Erythroblast (primary cell): ENCODE data around the gene RFC4.
"Not testable (repeated sequence)": the region's sequence is repeated elsewhere in the genome, so short reads cannot be mapped to it uniquely, and the experiment has no call there.

Experiments
- DNase-seq, 2 experiments: peaks; one replicate each; lab custom pipeline; 2025; lab: John Stamatoyannopoulos, UW
- GATA1 ChIP-seq: IDR thresholded peaks from 2 replicates; pipeline ENCODE4 v1.6.1; 2011; ENCODE audit warnings: low read depth, mild to moderate bottlenecking, control low read depth, low read length, moderate library complexity
- POLR2A ChIP-seq: IDR thresholded peaks from 2 replicates; pipeline ENCODE4 v1.6.1; 2011; ENCODE audit warnings: mild to moderate bottlenecking, low read length

The RFC4 gene

DNA sequence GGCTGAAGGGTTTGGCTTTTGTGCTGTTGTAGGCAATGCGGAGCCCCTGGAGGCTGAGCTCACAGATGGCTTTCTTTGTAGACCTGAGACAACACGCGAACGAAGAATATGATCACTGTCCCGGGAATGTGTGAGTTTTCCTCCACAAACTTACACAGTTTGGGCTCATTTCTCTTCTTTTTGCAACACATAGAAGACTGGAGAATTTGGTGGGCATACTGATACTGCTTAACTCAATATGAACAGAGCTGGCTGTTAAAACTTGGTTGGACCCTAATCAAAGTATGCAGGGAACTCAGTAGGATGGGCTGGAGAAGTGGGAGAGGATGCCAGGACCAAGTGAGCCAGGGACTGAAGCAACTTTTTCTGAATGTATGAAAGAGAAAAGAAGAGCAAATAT lies 12.2 kb upstream of the RFC4 start:
- TF ChIP-seq POLR2A = no peak
- TF ChIP-seq GATA1 = no peak
- no peak for DNase-seq

- DNase-seq = no peak
- no peak for TF ChIP-seq POLR2A
- TF ChIP-seq GATA1 = no peak
These were observed 9.2 kb upstream of the RFC4 start for GRCh38 chr3:186815435-186815834.

GRCh38 chr3:186814100-186814499 lies 7.8 kb upstream of the RFC4 start:
- DNase-seq = no peak
- TF ChIP-seq POLR2A = no peak
- no peak for TF ChIP-seq GATA1

DNA sequence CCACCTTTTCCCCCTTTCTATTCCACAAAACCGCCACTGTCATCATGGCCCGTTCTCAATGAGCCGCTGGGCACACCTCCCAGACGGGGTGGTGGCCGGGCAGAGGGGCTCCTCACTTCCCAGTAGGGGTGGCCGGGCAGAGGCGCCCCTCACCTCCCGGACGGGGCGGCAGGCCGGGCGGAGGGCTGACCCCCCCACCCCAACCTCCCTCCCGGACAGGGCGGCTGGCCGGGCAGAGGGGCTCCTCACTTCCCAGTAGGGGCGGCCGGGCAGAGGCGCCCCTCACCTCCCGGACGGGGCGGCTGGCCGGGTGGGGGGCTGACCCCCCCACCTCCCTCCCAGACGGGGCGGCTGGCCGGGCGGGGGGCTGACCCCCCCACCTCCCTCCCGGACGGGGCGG lies 5.0 kb upstream of the RFC4 start:
- not testable (repeated sequence) for DNase-seq

- TF ChIP-seq POLR2A (no peak), GATA1 (no peak)
- DNase-seq = peak in 1 of 2 experiments; percentile 12
These were observed 4.2 kb upstream of the RFC4 start for GRCh38 chr3:186810336-186810996.

- peak in 1 of 2 experiments; percentile 45 for DNase-seq
- no peak for TF ChIP-seq GATA1
These were observed 949 bp upstream of the RFC4 start for GRCh38 chr3:186807231-186807630.

DNA sequence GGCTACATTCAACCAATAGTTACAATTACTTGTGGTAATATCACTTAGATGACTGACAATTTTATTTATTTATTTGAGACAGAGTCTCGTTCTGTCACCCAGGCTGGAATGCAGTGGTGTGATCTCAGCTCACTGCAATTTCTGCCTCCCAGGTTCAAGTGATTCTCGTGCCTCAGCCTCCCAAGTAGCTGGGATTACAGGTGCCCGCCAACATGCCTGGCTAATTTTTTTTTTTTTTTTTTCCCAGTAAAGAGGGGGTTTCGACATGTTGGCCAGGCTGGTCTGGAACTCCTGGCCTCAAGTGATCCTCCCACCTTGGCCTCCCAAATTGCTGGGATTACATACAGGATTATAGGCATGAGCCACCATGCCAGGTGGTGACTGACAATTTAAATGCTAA lies 2.8 kb downstream of the RFC4 start:
- DNase-seq = not testable (repeated sequence)

DNA sequence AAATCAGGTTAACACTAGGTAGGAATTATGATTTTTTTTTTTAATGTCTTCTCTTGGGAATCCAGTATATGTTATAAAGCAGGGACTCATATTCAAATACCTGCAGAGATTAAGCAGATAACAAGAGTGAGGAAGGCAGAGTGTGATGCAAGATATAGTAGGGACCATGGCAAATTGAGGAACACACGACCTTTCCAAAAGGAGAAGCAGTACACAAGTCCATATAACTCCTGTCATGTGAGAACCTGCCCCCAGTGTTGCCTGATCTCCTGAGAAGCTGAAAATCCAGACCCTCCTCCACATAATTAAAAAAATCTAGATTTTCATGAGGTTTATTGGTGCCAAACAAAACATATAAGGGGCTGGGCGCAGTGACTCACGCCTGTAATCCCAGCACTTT lies 3.6 kb downstream of the RFC4 start:
- no peak for TF ChIP-seq POLR2A
- no peak for TF ChIP-seq GATA1
- DNase-seq = no peak

GRCh38 chr3:186800285-186800684 lies 6.0 kb downstream of the RFC4 start:
- no peak for DNase-seq
- no peak for TF ChIP-seq GATA1
- TF ChIP-seq POLR2A = no peak

DNA sequence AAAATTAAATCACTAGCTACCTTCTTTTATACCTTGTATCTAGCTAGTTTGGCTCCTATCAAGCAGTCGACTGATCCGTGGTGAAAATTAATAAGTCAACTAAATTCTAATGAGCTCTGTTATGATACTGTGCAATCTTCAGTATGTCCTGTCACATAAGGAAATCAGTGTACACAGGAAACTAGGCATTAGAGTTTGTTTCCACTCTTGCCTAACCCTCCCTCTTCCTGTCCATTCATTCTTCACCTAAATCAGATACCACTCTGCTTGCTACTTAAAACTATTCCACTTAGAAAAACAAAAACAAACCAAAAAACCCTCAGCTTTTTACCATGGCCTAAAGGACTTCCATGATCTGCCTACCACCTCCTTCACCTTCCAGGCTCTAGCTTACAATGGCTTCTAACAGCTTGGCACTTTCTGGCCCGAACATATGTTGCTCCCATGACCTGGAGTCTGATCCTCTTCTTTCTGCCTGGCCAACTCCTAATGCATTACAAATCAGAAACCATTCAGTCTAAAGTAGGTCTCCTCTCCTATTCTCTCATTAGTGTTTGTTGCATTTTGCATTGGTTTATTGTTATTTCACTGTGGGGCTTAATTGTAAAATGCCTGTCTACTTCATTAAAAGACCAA lies 7.9 kb downstream of the RFC4 start:
- DNase-seq = no peak
- no peak for TF ChIP-seq GATA1
- TF ChIP-seq POLR2A = no peak

DNA sequence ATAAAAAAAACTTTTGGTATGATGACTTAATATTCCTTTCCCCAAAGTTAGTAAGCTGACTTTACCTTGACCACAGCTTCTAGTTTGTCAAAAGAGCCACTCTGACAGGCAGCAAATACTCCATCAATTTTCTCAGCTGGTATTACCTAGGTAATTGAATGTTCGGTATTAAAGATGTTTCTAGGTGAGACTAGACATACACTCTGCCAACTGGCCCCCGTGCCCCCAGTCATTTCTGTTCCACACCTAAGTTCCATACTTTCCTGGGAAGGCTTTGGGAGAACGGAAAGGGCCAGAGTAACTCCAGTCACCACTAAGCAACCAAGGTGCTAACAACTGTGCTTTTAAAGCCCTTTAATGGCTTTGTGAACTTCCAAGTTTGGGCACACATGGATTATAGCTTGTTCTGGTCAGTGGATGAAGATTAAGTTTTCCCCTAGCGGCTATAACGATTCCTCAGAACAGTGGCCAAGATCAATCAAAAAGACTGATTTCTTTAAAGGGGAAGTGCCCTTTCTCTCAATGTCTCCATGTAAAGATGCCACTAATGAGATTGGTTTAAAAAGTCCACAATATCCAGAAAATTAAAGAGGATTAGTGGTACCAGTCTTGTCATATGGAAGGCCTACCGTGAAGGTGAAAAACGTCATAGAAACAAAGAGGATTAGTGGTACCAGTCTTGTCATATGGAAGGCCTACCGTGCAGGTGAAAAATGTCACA lies 15.9 kb downstream of the RFC4 start:
- TF ChIP-seq GATA1 (no peak), POLR2A (peak; percentile 74)
- DNase-seq = peak; percentile 49 to 53

DNA sequence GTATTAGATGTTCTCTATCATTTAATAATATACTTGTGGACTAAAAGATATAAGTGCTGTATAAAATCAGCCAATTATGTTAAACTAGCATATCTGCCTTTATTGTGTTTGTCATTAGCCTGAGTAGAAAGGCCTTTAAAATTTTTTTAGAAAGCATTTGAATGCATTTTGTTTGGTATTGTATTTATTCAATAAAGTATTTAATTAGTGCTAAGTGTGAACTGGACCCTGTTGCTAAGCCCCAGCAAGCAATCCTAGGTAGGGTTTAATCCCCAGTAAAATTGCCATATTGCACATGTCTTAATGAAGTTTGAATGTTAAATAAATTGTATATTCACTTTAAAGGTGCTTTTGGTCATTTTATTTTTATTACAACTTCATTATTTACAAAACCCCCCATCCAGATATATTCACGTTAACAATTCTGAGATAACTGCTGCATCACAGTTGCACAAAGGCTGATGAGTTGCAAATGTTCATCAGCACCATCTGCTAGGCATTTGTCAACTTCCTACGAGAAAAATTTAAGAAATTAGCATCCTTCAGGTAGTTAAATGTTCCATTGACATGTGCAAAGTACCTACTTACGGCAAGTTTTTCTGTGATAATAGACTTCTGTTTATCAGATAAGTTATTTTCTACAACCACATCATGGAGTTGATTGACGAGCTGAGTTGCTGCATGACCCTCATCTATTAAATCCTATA lies 16.6 kb downstream of the RFC4 start:
- peak in 1 of 2 experiments; percentile 48 for DNase-seq
- TF ChIP-seq GATA1 (no peak), POLR2A (no peak)

- DNase-seq = peak; percentile 27 to 28
- TF ChIP-seq POLR2A (peak; percentile 15), GATA1 (no peak)
These were observed 17.6 kb downstream of the RFC4 start for GRCh38 chr3:186788482-186789370.
